HEK293 (cell line): ENCODE results near the gene LRP1.

ENCODE experiments used
- CTCF ChIA-PET: fragments of 350-600 bp; formaldehyde crosslinking; extraction: SDS; loops from one replicate; lab custom pipeline; 2021; ENCODE audit warnings: antibody characterized with exemption; lab: Yijun Ruan, JAX
- POLR2A ChIA-PET: fragments of 300-600 bp; formaldehyde crosslinking; extraction: SDS; loops from one replicate; lab custom pipeline; 2020; ENCODE audit warnings: antibody characterized with exemption, inconsistent platforms; lab: Yijun Ruan, JAX
- H3K27ac ChIP-seq: fragments of 200-500 bp; sonication (Bioruptor generic); 2 replicates; pipeline ENCODE4 v1.5.1; 2014; ENCODE audit warnings: low read depth, low read length, control low read depth, inconsistent platforms; ENCODE audit errors: extremely low read depth
- H3K36me3 ChIP-seq, 2 experiments: fragments of 200-500 bp in 1 of 2; sonication (Bioruptor generic) in 1 of 2; 1 replicate in 1 of 2; 2 replicates in 1 of 2; pipeline ENCODE4 v1.5.1; 2014 to 2017; ENCODE audit warnings: inconsistent platforms in 2 of 2, low read length in 2 of 2; ENCODE audit not compliant: control insufficient read depth in 2 of 2, insufficient read depth in 1 of 2
- H3K4me1 ChIP-seq: fragments of 200-500 bp; sonication (Bioruptor generic); 2 replicates; pipeline ENCODE4 v1.5.1; 2014; ENCODE audit warnings: mild to moderate bottlenecking, low read length, inconsistent platforms; ENCODE audit not compliant: control insufficient read depth, insufficient read depth
- H3K4me3 ChIP-seq: 2 replicates; pipeline ENCODE4 v1.5.1; 2011; ENCODE audit warnings: low read depth, mild to moderate bottlenecking, control low read depth, low read length, moderate library complexity
- H3K9me3 ChIP-seq: fragments of 200-500 bp; sonication (Bioruptor generic); 2 replicates; pipeline ENCODE4 v1.5.1; 2014; ENCODE audit warnings: low read depth, low read length, inconsistent platforms; ENCODE audit not compliant: control insufficient read depth, insufficient read depth
- ATF2 ChIP-seq: fragments of 450-650 bp; formaldehyde crosslinking; IDR thresholded peaks from 2 replicates; pipeline ENCODE4 v1.5.1; 2016; ENCODE audit warnings: missing biosample characterization, missing genetic modification characterization, low read depth
- EGR2 ChIP-seq: fragments of 450-650 bp; formaldehyde crosslinking; IDR thresholded peaks from 2 replicates; pipeline ENCODE4 v1.5.1; 2016; ENCODE audit warnings: low read depth, missing biosample characterization, missing genetic modification characterization
- FEZF1 ChIP-seq: fragments of 450-650 bp; formaldehyde crosslinking; IDR thresholded peaks from 2 replicates; pipeline ENCODE4 v1.5.1; 2016; ENCODE audit warnings: missing biosample characterization, missing genetic modification characterization
- HOXA7 ChIP-seq: sonication (generic); formaldehyde crosslinking; IDR thresholded peaks from 2 replicates; pipeline ENCODE4 v1.8.1; 2022; ENCODE audit warnings: missing genetic modification reagents, borderline replicate concordance
- KLF1 ChIP-seq: fragments of 450-650 bp; formaldehyde crosslinking; IDR thresholded peaks from 2 replicates; pipeline ENCODE4 v1.5.1; 2016; ENCODE audit warnings: missing biosample characterization, missing genetic modification characterization
- OSR2 ChIP-seq: fragments of 450-650 bp; formaldehyde crosslinking; IDR thresholded peaks from 2 replicates; pipeline ENCODE4 v1.5.1; 2016; ENCODE audit warnings: missing biosample characterization, missing genetic modification characterization
- PBX3 ChIP-seq: sonication (generic); formaldehyde crosslinking; IDR thresholded peaks from 2 replicates; pipeline ENCODE4 v1.8.1; 2022; ENCODE audit warnings: mild to moderate bottlenecking, moderate library complexity, missing genetic modification reagents
- PRDM10 ChIP-seq: fragments of 450-650 bp; formaldehyde crosslinking; IDR thresholded peaks from 2 replicates; pipeline ENCODE4 v1.5.1; 2016; ENCODE audit warnings: missing biosample characterization, missing genetic modification characterization
- SCRT2 ChIP-seq: fragments of 450-650 bp; formaldehyde crosslinking; IDR thresholded peaks from 2 replicates; pipeline ENCODE4 v1.5.1; 2016; ENCODE audit warnings: missing biosample characterization, missing genetic modification characterization
- TCF7L2 ChIP-seq: IDR thresholded peaks from 2 replicates; pipeline ENCODE4 v1.6.1; 2011; ENCODE audit warnings: low read depth, mild to moderate bottlenecking, inconsistent platforms, low read length, moderate library complexity, borderline replicate concordance
- ZBTB1 ChIP-seq: fragments of 450-650 bp; formaldehyde crosslinking; IDR thresholded peaks from 2 replicates; pipeline ENCODE4 v1.5.1; 2016; ENCODE audit warnings: missing biosample characterization, missing genetic modification characterization
- ZBTB20 ChIP-seq: fragments of 450-650 bp; formaldehyde crosslinking; IDR thresholded peaks from 2 replicates; pipeline ENCODE4 v1.5.1; 2016; ENCODE audit warnings: missing biosample characterization, missing genetic modification characterization
- ZIC2 ChIP-seq: fragments of 450-650 bp; formaldehyde crosslinking; IDR thresholded peaks from 2 replicates; pipeline ENCODE4 v1.5.1; 2016; ENCODE audit warnings: missing biosample characterization, missing genetic modification characterization
- ZNF146 ChIP-seq: fragments of 450-650 bp; formaldehyde crosslinking; IDR thresholded peaks from 2 replicates; pipeline ENCODE4 v1.5.1; 2016; ENCODE audit warnings: missing biosample characterization, missing genetic modification characterization
- ZNF223 ChIP-seq: fragments of 450-650 bp; formaldehyde crosslinking; IDR thresholded peaks from 2 replicates; pipeline ENCODE4 v1.5.1; 2016; ENCODE audit warnings: missing biosample characterization, missing genetic modification characterization
- ZNF433 ChIP-seq: fragments of 450-650 bp; formaldehyde crosslinking; IDR thresholded peaks from 2 replicates; pipeline ENCODE4 v1.5.1; 2016; ENCODE audit warnings: missing biosample characterization, missing genetic modification characterization, low read depth
- ZNF514 ChIP-seq: fragments of 450-650 bp; formaldehyde crosslinking; IDR thresholded peaks from 2 replicates; pipeline ENCODE4 v1.5.1; 2016; ENCODE audit warnings: missing biosample characterization, missing genetic modification characterization
- ZNF548 ChIP-seq: fragments of 450-650 bp; formaldehyde crosslinking; IDR thresholded peaks from 2 replicates; pipeline ENCODE4 v1.5.1; 2016; ENCODE audit warnings: missing biosample characterization, missing genetic modification characterization
- ZNF580 ChIP-seq: fragments of 450-650 bp; formaldehyde crosslinking; IDR thresholded peaks from 2 replicates; pipeline ENCODE4 v1.5.1; 2016; ENCODE audit warnings: missing biosample characterization, missing genetic modification characterization
- ZNF585B ChIP-seq: fragments of 450-650 bp; formaldehyde crosslinking; IDR thresholded peaks from 2 replicates; pipeline ENCODE4 v1.5.1; 2016; ENCODE audit warnings: missing biosample characterization, missing genetic modification characterization
- ZNF600 ChIP-seq: fragments of 450-650 bp; formaldehyde crosslinking; IDR thresholded peaks from 2 replicates; pipeline ENCODE4 v1.5.1; 2016; ENCODE audit warnings: missing biosample characterization, missing genetic modification characterization
- ZNF610 ChIP-seq: fragments of 450-650 bp; formaldehyde crosslinking; IDR thresholded peaks from 2 replicates; pipeline ENCODE4 v1.5.1; 2016; ENCODE audit warnings: missing biosample characterization, missing genetic modification characterization, borderline replicate concordance
- ZNF629 ChIP-seq: fragments of 450-650 bp; formaldehyde crosslinking; IDR thresholded peaks from 2 replicates; pipeline ENCODE4 v1.5.1; 2017; ENCODE audit warnings: missing biosample characterization, missing genetic modification characterization

The LRP1 gene

GRCh38 chr12:57158665-57159064 lies 30.4 kb downstream of the LRP1 start:
- peaks cover 4 to 94% of the 10 kb centered on the region in 2 experiments; a peak in 1 of 3 replicates for H3K36me3 ChIP-seq
- H3K27ac ChIP-seq, result no peak overlapping the region
- H3K9me3 ChIP-seq, result no peaks in the 10 kb centered on the region
- H3K4me1 ChIP-seq, result no peaks in the 10 kb centered on the region
- CTCF ChIA-PET, result no interaction called here
- H3K4me3 ChIP-seq, result no peak overlapping the region
- POLR2A ChIA-PET, result interaction anchor here (1.0 kb wide), 1 partner anchor 12 kb away, joined by 3 read pairs; the partner anchor contains the start of gene LRP1-AS
- peak; percentile 34; the same call in 1 of the 2 replicates for TF ChIP-seq PRDM10 (tag by site-specific recombination)
- peak; percentile 34; the same call in 1 of the 2 replicates for TF ChIP-seq ZBTB20 (tag by site-specific recombination)
- TF ChIP-seq ZNF600, result no peak
- no peak for TF ChIP-seq ZNF146

- Histone ChIP-seq H3K9me3 (no peaks in the 10 kb centered on the region), H3K36me3 (peaks cover 4 to 94% of the 10 kb centered on the region in 2 experiments; a peak in 1 of 3 replicates), H3K27ac (no peak overlapping the region), H3K4me1 (no peaks in the 10 kb centered on the region), H3K4me3 (no peak overlapping the region)
- ChIA-PET POLR2A (interaction anchor here (1.0 kb wide), 1 partner anchor 12 kb away, joined by 3 read pairs; the partner anchor contains the start of gene LRP1-AS), CTCF (no interaction called here)
- no peak for TF ChIP-seq ZNF585B (tag by site-specific recombination)
- TF ChIP-seq ATF2 (tag by site-specific recombination), result no peak
- no peak for TF ChIP-seq ZNF610
- no peak for TF ChIP-seq ZNF548
- TF ChIP-seq EGR2 (tag by site-specific recombination), result no peak
- no peak for TF ChIP-seq OSR2 (tag by site-specific recombination)
- TF ChIP-seq ZNF433 (tag by site-specific recombination), result no peak
- no peak for TF ChIP-seq ZNF514 (tag by site-specific recombination)
- no peak for TF ChIP-seq SCRT2 (tag by site-specific recombination)
- TF ChIP-seq ZBTB1 (tag by site-specific recombination), result no peak
- TF ChIP-seq ZIC2 (tag by site-specific recombination), result no peak
- TF ChIP-seq ZNF580 (tag by site-specific recombination), result no peak
- no peak for TF ChIP-seq PBX3
- no peak for TF ChIP-seq KLF1 (tag by site-specific recombination)
- no peak for TF ChIP-seq ZNF629 (tag by site-specific recombination)
- no peak for TF ChIP-seq FEZF1 (tag by site-specific recombination)
- no peak for TF ChIP-seq HOXA7
- TF ChIP-seq ZNF223 (tag by site-specific recombination), result no peak
- TF ChIP-seq TCF7L2, result no peak
Observed at GRCh38 chr12:57159311-57159710, 31.0 kb downstream of the LRP1 start.
